ENCODE data around the gene TCF12.
A peak's percentile ranks its signal among the peaks of the same experiment; 100 is the strongest.
"Not testable (repeated sequence)": the region's sequence is repeated elsewhere in the genome, so short reads cannot be mapped to it uniquely, and the experiment has no call there.

Gene TCF12

DNA sequence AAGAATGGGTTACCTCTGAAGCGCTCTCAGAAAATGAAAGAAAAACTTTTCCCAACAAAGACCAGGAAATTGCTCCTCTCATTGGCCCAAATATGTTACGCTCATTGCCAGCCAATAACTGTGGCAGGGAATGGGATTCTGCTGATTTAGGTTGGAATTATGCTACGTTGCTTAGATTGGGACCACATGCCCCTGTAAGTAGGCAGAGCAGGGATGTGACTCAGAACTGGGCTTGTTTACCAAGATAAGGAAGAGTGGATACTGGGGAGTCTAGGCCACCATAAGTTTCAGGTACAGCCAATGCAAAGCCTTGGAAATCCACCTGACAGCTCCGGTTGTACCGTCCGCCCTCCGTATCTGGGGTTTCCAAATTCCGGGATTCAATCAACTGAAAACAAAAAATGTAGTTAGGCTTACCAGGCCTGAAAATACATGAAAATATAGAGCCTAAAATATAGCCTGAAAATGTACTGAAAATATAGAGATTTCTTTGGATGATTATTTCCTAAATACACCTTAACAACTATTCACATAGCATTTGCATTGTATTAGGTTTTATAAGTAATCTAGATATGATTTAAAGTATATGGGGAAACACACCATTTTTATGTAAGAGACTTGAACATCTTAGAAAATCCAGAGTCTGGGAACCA lies 1.5 kb upstream of the TCF12 start:
- DNase-seq, result no peak

DNA sequence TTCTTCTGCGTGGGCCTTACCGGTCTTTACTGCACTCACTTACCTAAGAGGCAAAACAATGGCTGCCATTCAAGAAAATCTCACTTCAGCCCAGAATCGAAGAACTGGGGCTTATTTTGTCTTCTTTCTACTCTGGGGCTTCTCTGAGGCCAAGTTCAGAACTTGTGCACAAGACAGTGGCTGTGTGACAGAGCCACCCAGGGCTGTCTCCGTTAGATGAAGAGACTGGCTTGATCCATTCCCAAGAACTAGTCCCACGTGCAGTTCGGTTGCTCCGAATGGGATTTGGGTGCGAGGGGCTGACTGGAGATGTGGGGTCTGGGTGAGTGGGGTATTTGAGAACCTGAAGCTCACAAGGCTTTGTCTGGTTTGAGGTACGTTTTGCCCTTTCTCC lies 795 bp upstream of the TCF12 start:
- DNase-seq, result no peak

DNA sequence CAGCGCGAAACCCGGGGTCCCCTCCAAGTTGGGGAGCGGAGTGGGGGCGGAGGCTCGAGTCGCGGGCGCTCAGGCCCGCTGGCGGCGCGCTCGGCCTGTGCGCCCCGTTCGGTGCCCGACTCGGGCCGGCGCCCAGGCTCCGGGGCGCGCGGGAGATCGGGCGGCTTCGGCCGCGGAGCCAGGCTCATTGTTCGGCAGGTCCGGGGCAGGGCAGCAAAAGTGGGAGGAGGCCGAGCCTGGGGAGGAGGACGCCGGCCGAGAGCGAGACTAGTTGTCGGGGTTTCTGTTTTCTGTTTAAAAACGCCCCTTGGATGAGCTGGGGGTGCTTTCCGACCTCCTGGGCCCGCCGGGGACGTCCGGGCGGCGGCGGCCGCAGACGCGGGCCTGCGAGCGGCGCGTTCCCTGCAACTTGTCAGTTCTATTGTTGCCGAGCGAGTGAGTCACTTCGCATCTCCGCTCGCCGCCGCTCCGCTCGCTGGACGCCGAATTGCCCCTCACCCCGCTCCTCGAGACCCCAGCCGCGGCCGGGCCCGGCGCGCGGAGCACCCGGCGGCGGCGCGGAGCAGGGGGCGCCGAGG lies 676 bp downstream of the TCF12 start:
- DNase-seq, result peak; percentile 72

DNA sequence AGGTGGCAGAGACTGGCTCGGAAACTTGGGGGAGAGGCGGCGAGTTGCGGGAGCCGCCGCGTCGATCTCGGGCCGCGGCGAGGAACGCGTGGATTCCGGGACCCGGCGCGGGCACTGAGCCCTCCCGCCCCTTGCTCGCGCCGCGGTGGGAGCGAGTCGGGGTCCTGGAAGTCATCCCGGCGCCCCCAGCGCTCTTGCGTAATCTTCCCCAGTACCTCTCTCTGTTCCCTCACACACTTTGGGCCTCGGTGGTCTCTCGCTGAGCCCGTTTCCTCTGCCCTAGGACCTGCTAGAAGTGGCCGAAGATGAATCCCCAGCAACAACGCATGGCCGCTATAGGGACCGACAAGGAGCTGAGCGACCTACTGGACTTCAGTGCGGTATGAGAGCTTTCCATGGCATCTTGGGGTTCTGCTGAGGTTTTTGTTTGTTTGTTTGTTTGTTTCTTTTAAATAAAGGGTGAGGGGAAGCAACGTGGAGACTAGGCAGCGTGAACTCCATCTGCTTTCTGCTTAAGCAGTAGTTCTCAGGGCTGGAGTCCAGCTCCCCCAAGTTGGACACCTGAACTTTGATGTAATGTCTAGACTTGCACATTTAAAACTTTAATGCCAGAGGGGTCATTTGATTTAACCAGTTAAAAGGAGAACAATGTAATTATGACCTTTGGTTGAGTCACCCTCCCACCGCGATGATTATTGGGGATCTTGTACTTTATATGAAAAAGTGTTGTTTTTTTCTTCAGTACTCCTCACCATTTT lies 1.3 kb downstream of the TCF12 start:
- no peak for DNase-seq

DNA sequence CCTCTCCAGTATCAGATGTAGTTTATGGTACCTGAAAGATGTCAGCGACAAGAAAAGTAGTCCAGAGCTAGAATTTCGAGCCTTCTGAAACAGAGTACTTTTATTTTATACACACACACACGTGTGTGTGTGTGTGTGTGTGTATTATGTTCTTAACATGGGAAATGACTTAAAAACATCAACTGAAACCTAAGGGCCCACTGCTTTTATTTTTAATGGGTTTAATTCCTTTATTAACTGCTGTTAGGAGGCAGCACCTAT lies 1.9 kb downstream of the TCF12 start:
- DNase-seq, result no peak

DNA sequence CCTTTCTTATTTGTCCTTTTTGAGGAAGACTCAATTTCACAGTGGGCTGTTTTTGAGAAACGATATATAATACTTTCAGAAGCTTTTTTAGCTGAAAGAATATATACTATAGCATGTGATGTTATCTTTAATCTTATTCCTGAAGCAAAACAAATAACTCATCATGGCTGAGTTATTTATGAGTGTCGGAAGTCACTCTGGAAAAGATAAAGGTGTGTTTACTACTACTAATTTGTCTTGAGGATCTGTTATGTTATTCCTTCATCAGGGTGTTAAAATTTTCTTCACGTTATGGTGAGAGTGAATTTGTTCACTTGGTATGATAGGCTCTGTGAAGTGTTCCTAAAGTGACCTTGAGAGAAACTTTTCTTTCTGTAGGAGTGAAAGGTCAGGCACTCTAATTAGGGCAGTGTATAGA lies 4.7 kb downstream of the TCF12 start:
- DNase-seq, result no peak

DNA sequence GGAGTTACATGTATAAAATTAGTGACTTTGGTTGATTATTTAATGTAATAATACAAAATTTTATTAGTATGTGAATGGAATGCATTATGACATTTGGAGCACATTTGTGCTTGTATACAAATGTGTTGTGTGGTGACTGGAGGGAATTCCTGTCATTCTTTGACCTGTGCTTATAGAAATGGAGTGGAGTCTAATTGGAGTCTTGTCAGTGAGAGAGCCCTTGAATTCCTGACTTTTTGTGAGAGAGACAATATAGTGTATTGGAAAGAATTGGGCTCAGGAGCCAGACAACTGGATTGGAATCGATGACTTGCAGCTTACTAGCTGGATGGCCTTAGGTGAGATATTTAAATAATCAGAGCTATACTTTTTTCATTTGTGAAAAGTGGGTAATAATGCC lies 9.4 kb downstream of the TCF12 start:
- DNase-seq, result no peak

DNA sequence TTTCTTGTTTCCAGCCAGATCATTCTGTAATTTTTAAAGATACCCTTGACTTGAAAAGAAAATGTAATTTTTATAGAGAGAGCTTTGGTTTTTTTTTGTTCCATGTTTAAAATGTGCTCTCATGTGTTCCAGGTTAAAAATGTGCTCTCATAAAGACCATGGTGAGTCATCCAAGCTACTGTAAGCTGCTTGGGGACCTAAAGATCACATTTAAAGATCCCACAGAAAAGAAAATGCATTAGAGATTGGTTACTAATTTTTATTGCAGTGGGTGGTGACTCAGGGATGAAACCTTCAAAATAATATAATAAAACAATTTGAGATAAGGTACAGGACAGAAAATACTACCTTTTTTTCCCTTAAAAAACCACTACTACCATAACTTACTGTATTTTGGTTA lies 11.0 kb downstream of the TCF12 start:
- DNase-seq, result no peak

DNA sequence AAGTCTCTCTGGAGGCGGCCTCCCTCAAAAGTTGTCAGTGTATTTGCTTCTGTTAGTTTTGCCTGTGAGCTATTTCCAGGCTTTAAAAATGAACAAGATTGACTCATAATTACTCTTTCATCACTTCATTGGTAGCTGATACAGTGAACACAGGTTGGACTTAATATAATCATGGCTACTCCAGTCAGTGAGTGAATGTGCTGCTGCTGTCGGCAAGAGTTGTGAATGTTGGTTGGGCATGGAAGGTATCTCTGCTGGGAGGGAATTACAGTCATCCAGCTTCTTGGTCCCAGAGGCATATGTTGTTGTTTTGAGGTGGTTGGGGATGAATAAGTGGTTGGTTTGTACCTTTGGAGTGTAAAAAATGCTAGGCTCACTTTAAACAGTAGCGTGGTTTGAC lies 11.5 kb downstream of the TCF12 start:
- DNase-seq, result no peak

DNA sequence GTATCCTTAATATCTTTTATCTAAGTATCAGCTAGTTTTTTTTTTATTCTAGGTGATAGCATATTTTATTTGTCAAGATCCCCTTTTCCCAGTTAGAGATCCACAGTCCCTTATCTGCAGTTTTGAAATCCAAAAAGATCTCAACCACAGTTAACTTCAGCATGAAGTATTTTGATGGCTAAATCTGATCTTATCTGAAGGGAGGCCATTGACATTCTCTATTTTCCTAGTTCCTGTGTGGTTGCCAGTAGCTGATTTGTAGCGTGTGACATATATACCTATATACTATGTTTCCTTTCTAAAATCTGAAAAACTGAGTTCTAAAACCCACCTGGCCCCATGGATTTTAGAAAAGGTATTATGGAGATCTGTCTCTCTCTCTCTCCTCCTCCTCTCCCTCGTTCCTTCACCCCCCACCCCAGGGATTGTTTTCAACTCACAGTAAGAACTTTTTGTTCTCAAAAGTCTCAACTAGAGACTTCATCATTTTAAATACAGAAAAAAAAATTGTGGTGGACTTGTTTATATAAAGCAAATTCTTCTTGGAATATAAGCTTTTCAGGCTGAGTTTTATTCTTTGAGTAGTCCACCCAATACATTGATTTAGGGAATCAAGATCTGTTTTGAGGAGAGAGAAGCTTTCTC lies 12.3 kb downstream of the TCF12 start:
- DNase-seq, result no peak

DNA sequence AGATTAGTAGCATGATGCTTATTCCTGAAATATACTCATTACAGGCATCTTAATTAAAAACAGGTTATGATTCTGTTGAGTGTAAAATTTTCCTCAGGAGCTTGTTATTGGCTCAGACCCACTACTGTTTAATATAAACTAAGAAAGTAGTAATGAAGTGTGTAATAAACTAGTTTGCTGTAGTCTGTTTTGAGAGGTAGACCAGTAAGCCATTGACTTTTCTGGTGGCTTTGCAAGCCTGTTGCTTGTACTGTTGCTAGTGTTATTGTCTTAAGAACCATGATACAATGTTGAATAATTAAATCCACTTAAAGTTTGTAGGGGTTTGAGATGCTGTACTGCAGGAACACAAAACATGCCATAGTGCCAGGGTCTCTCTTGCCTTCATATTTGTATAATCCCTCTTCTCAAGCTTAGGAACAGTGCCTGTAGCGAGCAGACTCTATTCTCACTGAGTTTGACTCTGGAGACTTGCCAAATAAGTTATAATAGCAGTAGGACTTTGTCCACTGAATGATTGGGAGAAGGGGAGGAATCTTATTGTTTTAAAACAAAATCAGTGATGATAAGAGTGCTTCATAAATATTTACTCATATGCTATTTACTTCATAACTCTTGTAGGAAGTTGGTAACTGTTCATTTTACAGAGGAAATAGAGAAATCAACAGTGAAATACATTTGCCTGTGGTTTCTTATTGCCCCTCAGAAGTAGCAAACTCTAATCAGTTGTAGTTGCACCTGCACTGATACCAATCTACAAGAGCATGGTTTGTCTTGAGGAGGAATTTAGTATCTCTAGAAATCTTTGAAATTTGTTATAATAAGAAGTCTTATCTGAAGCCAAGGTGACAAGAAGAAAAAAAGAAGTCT lies 13.4 kb downstream of the TCF12 start:
- no peak for DNase-seq

DNA sequence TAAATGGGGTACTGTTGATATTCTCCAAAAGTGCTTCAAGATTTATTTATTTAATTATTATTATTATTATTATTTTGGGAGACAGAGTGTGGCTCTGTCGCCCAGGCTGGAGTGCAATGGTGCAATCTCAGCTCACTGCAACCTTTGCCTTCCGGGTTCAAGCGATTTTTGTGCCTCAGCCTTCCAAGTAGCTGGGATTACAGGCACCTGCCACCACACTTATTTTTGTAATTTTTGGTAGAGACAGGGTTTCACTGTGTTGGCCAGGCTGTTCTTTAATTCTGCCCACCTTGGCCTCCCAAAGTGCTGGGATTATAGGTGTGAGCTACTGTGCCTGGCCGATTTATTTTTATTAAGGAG lies 14.0 kb downstream of the TCF12 start:
- DNase-seq, result not testable (repeated sequence)

DNA sequence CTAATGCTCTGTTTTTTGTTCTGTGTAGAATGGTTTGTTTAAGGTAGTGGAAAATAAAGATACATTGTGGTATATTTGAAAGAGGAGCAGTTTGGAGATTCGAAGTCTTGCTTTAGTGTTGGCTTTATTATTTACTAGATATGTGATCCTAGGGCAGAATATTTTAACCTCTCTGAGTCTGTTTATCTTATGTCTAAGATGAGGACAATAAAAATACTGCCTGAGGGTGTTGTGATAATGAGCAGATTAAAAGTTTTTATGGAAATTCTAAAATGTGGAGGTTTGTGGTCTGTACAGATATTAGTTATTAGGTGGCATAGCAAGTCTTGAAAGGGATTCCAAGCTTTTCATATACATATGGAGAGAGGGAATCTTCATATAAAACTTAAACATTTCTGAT lies 15.0 kb downstream of the TCF12 start:
- no peak for DNase-seq

DNA sequence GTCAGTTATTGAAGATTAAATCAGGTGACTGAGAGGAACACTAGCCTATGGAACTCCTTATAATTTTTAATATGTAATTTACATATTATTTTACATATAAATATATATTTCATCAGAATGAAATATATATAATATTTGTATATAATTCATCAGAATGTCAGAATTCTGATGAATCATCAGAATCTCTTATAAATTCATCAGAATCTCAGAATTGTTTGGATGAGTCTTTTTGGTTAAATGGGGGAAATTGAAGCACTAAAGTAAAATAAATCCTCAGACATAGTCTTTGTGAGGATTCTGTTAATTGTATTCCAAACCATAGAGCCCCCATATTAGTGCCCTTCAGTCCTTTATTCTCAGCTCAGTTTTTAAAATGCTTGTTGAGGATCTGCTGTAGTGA lies 15.4 kb downstream of the TCF12 start:
- no peak for DNase-seq

DNA sequence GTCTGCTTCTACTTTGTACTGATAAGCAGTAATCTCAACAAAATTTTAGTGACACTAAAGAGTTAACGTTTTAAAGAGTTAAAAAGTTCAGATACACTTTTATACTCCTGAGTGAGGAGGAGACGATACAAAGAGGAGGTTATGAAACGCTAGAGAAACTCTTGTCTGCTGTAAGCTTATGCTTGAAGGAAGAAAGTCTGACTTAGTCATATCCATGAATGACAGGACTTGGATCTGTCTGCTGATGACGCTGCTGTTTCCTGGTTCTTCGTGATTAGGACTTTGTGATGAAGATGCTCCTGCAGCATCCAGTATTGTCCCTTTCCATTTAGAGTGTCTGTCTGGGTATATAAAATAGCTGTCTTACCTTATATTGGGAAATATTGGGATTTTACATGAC lies 15.8 kb downstream of the TCF12 start:
- DNase-seq, result no peak

DNA sequence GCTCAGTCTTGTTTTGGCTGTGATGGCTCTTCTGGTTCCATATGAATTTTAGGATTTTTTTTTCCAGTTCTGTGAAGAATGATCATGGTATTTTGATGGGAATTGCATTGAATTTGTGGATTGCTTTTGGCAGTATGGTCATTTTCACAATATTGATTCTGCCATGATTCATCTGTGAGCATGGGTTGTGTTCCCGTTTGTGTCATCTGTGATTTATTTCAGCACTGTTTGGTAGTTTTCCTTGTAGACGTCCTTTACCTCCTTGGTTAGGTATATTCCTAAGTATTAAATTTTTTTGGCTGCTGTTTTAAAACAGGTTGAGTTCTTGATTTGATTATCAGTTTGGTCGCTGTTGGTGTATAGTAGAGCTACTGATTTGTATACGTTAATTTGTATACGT lies 18.5 kb downstream of the TCF12 start:
- no peak for DNase-seq

DNA sequence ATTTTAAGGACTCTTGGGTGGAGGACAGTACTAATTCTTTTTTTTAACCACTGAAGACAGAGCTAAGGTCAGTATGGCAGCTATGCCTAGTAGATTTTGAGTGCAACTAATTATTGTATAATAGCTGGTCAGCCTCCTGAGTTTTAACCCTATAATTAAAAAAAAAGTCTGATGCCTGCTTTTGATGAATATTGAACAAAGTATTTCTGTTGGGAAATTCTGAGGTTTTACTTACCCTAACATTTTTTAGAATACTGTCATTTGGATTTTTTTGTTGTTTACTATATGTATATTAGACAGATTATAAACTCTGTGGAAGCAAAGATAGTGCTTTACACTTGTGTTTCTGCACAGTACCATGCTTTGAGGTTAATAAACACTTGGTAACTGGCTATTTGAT lies 20.8 kb downstream of the TCF12 start:
- no peak for DNase-seq

DNA sequence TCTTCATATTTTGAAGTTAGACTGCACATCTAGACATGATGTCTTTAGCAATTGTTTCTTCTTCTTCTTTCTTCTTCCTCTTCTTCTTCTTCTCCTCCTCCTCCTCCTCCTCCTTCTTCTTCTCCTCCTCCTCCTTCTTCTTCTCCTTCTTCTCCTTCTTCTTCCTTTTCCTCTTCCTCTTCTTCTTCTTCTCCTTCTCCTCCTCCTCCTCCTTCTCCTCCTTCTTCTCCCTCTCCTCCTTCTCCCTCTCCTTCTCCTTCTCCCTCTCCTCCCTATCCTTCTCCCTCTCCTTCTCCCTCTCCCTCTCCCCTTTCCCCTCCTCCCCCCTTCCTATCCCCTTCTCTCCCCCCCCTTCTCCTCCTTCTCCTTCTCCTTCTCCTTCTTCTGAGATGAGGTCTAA lies 21.9 kb downstream of the TCF12 start:
- DNase-seq, result no peak

DNA sequence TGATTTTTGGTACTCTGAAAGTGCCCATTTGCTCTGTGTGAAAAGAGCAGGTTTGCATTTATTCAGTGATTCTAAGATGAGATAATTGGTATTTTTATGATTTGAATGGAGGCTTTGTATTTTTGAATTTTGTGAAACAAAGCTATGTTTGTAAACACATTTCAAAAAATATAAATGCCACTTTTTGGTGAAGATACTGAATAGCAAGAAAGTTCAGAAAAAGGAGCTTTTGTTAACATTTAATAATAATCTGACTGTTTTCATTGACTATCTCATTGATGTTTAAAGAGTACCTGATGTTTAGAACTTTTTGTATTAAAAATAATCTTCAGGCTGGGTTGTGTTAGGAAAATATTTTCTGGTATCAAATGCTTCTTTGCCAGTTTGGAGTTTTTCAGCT lies 23.7 kb downstream of the TCF12 start:
- no peak for DNase-seq

DNA sequence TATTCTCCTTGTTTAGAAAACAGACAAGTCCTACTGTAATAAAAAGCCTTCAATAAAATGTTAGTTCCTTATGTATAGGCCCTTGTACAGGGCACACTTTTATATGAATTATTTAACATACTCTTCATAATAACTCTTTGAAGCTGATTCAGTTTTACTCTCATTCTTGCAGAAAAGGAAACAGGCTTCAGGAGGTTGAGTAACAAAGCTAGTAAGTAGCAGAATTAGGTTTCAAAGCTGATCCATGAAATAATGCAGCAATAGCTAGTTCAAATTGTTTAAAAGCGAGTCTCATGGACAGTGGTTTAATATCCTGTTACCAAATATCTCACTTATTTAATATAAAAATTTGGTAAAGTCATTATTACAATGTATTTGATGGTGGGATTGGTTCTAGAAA lies 25.0 kb downstream of the TCF12 start:
- DNase-seq, result no peak

DNA sequence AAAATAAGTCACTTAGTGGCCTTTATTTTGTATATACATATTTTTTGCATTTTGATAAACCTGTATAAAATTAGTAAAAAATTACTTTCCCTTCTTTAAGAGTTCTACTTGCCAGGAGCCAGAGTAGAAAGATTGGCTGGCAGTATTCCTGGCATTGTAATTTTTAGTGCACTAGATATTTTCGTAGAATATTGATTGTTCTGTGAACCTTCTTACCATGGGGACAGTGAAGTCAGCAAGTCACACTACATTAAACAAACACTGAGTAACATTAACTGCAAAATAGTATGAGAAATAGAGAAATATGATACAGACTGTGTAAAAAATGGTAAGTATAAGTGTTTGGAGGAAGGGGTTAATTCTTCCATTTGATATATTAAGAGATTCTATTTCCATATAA lies 26.0 kb downstream of the TCF12 start:
- DNase-seq, result no peak

DNA sequence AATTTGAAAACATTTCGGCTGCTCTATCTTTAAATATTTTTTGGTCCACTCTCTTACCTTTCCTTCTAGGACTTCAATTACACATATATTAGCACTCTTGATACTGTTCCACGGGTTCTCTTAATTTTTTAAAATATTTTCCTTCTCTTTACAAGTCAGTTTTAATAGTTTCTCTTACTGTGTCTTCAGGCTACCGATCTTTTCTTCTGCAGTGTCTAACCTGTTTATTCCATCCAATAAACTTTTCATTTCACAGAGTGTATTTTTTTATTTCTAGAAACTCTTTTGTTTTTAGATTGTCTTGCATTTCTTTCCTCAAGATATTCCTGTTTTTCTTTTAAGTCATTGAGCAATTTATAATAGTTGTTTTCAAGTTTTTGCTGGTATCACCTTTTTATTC lies 27.7 kb downstream of the TCF12 start:
- DNase-seq, result no peak

DNA sequence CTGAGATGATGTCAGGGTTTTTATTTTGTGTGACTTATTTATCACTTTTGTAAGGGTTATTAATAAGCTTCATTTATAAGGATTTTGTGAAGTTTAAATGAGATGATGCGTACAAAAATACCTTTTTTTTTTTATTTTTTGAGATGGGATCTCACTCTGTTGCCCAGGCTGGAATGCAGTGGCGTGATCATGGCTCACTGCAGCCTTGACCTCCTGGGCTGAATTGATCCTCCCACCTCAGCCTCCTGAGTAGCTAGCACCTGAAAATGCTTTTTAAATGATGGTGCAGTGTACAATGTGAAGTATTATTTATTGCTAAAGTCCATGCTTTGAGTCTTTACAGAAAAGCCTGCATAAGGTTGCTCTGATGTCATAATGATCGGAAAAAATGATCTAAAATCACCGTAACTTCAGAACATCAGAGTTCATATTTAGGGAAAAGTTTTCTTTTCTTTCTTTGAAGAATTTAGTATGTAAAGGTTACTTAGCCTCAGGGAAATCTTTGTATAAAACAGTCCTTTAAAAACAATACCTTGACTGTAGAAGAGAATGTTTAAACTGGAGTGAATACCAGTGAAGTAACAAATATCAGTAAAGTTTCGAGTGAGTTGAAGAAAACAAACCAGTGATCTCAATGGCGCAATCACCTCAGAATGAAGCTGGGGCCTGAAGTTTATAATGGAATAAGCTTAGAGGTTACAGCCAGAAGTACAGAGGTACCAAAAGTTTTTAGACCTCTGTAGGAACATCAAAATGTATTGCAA lies 29.7 kb downstream of the TCF12 start:
- no peak for DNase-seq
